HepG2 (cell line): ENCODE data around the gene FABP1. TPM values are rescaled to one million over a fixed set of nuclear protein-coding genes. Genes with fewer than 3 reads are reported as not detected.

ENCODE experiments used
- ELF4 ChIP-seq: sonication (generic); formaldehyde crosslinking; IDR thresholded peaks from 2 replicates; pipeline ENCODE4 v1.5.0; 2020; ENCODE audit warnings: missing genetic modification reagents, mild to moderate bottlenecking, moderate library complexity, borderline replicate concordance
- ETV6 ChIP-seq: sonication (generic); formaldehyde crosslinking; conservative IDR thresholded peaks from 2 replicates; pipeline ENCODE4 v1.4.0; 2020; ENCODE audit warnings: missing genetic modification reagents
- FOXK1 ChIP-seq: sonication (generic); formaldehyde crosslinking; IDR thresholded peaks from 2 replicates; pipeline ENCODE4 v1.4.0; 2020; ENCODE audit warnings: low read depth, missing genetic modification reagents, borderline replicate concordance
- HOXA9 ChIP-seq: sonication (generic); formaldehyde crosslinking; IDR thresholded peaks from 2 replicates; pipeline ENCODE4 v1.8.1; 2022; ENCODE audit warnings: missing genetic modification reagents, mild to moderate bottlenecking, moderate library complexity, borderline replicate concordance
- JUN ChIP-seq: sonication (generic); formaldehyde crosslinking; IDR thresholded peaks from 2 replicates; pipeline ENCODE4 v1.4.0; 2020; ENCODE audit warnings: mild to moderate bottlenecking, missing genetic modification reagents
- MATR3 ChIP-seq: sonication (generic); formaldehyde crosslinking; IDR thresholded peaks from 2 replicates; pipeline ENCODE4 v1.4.0; 2020; ENCODE audit warnings: missing genetic modification reagents
- NFRKB ChIP-seq: fragments of 450-650 bp; IDR thresholded peaks from 2 replicates; pipeline ENCODE4 v1.6.1; 2017
- NR2C2 ChIP-seq: sonication (generic); formaldehyde crosslinking; IDR thresholded peaks from 2 replicates; pipeline ENCODE4 v1.4.0; 2020; ENCODE audit warnings: missing genetic modification reagents, mild to moderate bottlenecking, moderate library complexity, borderline replicate concordance
- POGZ ChIP-seq: sonication (generic); formaldehyde crosslinking; IDR thresholded peaks from 2 replicates; pipeline ENCODE4 v1.4.0; 2020; ENCODE audit warnings: mild to moderate bottlenecking, missing genetic modification reagents
- POLR2A ChIP-seq, 2 experiments: IDR thresholded peaks; 2 replicates each; pipeline ENCODE4 v1.6.1; 2011; ENCODE audit warnings: low read depth in 2 of 2, low read length in 2 of 2, mild to moderate bottlenecking in 1 of 2, moderate library complexity in 1 of 2; ENCODE audit not compliant: insufficient read depth in 1 of 2
- RAD51 ChIP-seq: fragments of 450-650 bp; IDR thresholded peaks from 2 replicates; pipeline ENCODE4 v1.6.1; 2016; ENCODE audit warnings: borderline replicate concordance
- SIX4 ChIP-seq: sonication (generic); formaldehyde crosslinking; IDR thresholded peaks from 2 replicates; pipeline ENCODE4 v1.4.0; 2020; ENCODE audit warnings: missing genetic modification reagents
- SUZ12 ChIP-seq: fragments of 150-350 bp; IDR thresholded peaks from 2 replicates; pipeline ENCODE4 v1.6.1; 2014; ENCODE audit warnings: low read depth, low read length
- THYN1 ChIP-seq: sonication (generic); formaldehyde crosslinking; IDR thresholded peaks from 2 replicates; pipeline ENCODE4 v1.8.1; 2023; ENCODE audit warnings: low read depth, mild to moderate bottlenecking, moderate library complexity, missing genetic modification reagents, borderline replicate concordance
- ZBTB42 ChIP-seq: sonication (generic); formaldehyde crosslinking; IDR thresholded peaks from 2 replicates; pipeline ENCODE4 v1.5.0; 2020; ENCODE audit warnings: mild to moderate bottlenecking, missing genetic modification reagents
- ZKSCAN5 ChIP-seq: sonication (generic); formaldehyde crosslinking; IDR thresholded peaks from 2 replicates; pipeline ENCODE4 v1.5.1; 2020; ENCODE audit warnings: mild to moderate bottlenecking, missing genetic modification reagents
- ZNF333 ChIP-seq: sonication (generic); formaldehyde crosslinking; IDR thresholded peaks from 2 replicates; pipeline ENCODE4 v1.4.0; 2020; ENCODE audit warnings: mild to moderate bottlenecking, missing genetic modification reagents, borderline replicate concordance
- ZNF652 ChIP-seq: IDR thresholded peaks from 2 replicates; pipeline ENCODE4 v1.6.1; 2016; ENCODE audit warnings: low read depth, borderline replicate concordance
- ZSCAN21 ChIP-seq: sonication (generic); formaldehyde crosslinking; IDR thresholded peaks from 2 replicates; pipeline ENCODE4 v1.8.0; 2022; ENCODE audit warnings: mild to moderate bottlenecking, missing genetic modification reagents, moderate library complexity, borderline replicate concordance
- ZSCAN25 ChIP-seq: sonication (generic); formaldehyde crosslinking; IDR thresholded peaks from 2 replicates; pipeline ENCODE4 v1.8.0; 2022; ENCODE audit warnings: mild to moderate bottlenecking, missing genetic modification reagents
- polyA plus RNA-seq, 8 experiments: library from polyadenylated mRNA; depleted of rRNA in 3 of 8; stranded (reverse) in 7 of 8; unstranded in 1 of 8; fragments of >200 nt; fragmentation: Illumina TruSeq in 4 of 8; extraction: Trizol in 4 of 8; gene quantifications; 2 replicates each; pipeline versions ENCODE4 v1.2.1 to v1.2.3, GENCODE V29; 2011 to 2016; ENCODE audit warnings: low read depth in 4 of 8, missing spikeins in 1 of 8, mixed read lengths in 1 of 8; ENCODE audit not compliant: insufficient read depth in 1 of 8
- total RNA-seq, 5 experiments: library from RNA; depleted of rRNA; stranded (reverse); fragments of >200 nt; fragmentation: Illumina TruSeq; extraction: Trizol; gene quantifications; 2 replicates each; pipeline ENCODE4 v1.2.3, GENCODE V29; 2016; ENCODE audit warnings: low read depth in 1 of 5
- TF ChIP-seq, protein P1 (sequence below): IDR thresholded peaks from 2 replicates; pipeline ENCODE4 v1.6.1; 2016; ENCODE audit warnings: missing compliant biosample characterization, missing genetic modification reagents, borderline replicate concordance
- TF ChIP-seq, protein P2 (sequence below): sonication (generic); formaldehyde crosslinking; IDR thresholded peaks from 2 replicates; pipeline ENCODE4 v1.5.0; 2020; ENCODE audit warnings: missing genetic modification reagents
- TF ChIP-seq, protein P3 (sequence below): sonication (generic); formaldehyde crosslinking; IDR thresholded peaks from 2 replicates; pipeline ENCODE4 v1.5.0; 2020; ENCODE audit warnings: missing genetic modification reagents, mild to moderate bottlenecking, borderline replicate concordance
- TF ChIP-seq, protein P4 (sequence below): sonication (generic); formaldehyde crosslinking; IDR thresholded peaks from 2 replicates; pipeline ENCODE4 v1.5.0; 2020; ENCODE audit warnings: mild to moderate bottlenecking, missing genetic modification reagents
- TF ChIP-seq, protein P5 (sequence below): sonication (generic); formaldehyde crosslinking; conservative IDR thresholded peaks from 2 replicates; pipeline ENCODE4 v1.4.0; 2020; ENCODE audit warnings: missing genetic modification reagents

Gene FABP1
- total and polyA plus RNA-seq, 2 of the 13 experiments (the other 11 are each of a cell fraction or from before 2014, with no cell fraction given), result 644 to 1,608 TPM

DNA sequence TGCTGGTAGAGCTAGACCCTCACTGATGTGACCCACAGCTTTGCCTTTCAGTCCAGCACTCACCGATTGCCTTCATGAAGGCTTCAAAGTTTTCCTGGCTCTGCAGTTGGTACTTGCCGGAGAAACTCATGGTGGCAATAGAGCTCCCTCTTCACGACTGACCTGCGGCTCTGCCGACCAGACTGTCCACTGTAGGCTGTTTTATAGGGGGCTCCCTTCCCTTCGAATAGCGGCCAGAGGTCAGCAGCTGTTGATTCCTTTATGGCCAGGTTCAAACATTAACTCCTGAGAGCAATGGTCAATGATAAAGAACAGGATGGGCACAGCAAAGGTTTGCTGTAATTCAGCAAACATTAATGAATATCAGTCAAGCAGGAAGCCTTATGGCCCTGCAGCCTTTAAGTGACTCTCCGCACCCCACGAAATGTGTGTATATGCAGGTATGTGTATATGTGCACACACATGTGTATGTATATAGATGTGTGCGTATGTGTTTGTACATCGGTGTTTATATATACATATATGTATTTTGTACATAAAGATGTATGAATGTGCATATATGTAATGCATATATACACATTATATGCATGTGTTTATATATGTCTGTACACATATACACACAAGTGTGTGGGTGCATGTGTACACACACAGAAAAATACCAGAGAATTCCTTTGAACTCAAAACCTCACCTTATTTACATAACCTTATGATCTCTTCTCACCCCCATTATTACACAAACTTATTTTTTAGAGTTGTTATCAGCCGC, at the start of gene FABP1 (continued):
- TF ChIP-seq POGZ (CRISPR knock-in tag), result peak; percentile 82
- peak; percentile 74; the same call in 1 of the 2 replicates for TF ChIP-seq FOXK1 (CRISPR knock-in tag)
- peak; percentile 99 to 100 for TF ChIP-seq POLR2A (IDR thresholded peaks at IDR 0.05; ENCODE audit: insufficient read depth in 1 of 2, low read depth in 2 of 2, low read length in 2 of 2)
- peak; percentile 39 for TF ChIP-seq SIX4
- TF ChIP-seq NFRKB, result no peak
- no peak for TF ChIP-seq THYN1
- TF ChIP-seq, protein P1, sequence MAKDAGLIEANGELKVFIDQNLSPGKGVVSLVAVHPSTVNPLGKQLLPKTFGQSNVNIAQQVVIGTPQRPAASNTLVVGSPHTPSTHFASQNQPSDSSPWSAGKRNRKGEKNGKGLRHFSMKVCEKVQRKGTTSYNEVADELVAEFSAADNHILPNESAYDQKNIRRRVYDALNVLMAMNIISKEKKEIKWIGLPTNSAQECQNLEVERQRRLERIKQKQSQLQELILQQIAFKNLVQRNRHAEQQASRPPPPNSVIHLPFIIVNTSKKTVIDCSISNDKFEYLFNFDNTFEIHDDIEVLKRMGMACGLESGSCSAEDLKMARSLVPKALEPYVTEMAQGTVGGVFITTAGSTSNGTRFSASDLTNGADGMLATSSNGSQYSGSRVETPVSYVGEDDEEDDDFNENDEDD, result peak; percentile 34; the same call in 1 of the 2 replicates
- TF ChIP-seq SUZ12, result no peak
- no peak for TF ChIP-seq MATR3
- TF ChIP-seq, protein P2, sequence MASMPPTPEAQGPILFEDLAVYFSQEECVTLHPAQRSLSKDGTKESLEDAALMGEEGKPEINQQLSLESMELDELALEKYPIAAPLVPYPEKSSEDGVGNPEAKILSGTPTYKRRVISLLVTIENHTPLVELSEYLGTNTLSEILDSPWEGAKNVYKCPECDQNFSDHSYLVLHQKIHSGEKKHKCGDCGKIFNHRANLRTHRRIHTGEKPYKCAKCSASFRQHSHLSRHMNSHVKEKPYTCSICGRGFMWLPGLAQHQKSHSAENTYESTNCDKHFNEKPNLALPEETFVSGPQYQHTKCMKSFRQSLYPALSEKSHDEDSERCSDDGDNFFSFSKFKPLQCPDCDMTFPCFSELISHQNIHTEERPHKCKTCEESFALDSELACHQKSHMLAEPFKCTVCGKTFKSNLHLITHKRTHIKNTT (CRISPR knock-in tag), result no peak
- TF ChIP-seq ZNF333 (CRISPR knock-in tag), result 0 out of 2 replicates have a peak, but pooled peaks have one; percentile 37
- no peak for TF ChIP-seq ELF4 (CRISPR knock-in tag)
- TF ChIP-seq ZNF652 (CRISPR knock-in tag), result peak; percentile 85
- peak; percentile 83 for TF ChIP-seq HOXA9 (CRISPR knock-in tag)
- TF ChIP-seq RAD51, result no peak
- TF ChIP-seq, protein P3, sequence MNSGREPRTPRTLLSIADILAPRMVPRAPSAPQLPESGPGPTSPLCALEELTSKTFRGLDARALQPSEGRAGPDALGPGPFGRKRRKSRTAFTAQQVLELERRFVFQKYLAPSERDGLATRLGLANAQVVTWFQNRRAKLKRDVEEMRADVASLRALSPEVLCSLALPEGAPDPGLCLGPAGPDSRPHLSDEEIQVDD (CRISPR knock-in tag), result no peak
- peak; percentile 64; the same call in 1 of the 2 replicates for TF ChIP-seq JUN (CRISPR knock-in tag)
- TF ChIP-seq, protein P4, sequence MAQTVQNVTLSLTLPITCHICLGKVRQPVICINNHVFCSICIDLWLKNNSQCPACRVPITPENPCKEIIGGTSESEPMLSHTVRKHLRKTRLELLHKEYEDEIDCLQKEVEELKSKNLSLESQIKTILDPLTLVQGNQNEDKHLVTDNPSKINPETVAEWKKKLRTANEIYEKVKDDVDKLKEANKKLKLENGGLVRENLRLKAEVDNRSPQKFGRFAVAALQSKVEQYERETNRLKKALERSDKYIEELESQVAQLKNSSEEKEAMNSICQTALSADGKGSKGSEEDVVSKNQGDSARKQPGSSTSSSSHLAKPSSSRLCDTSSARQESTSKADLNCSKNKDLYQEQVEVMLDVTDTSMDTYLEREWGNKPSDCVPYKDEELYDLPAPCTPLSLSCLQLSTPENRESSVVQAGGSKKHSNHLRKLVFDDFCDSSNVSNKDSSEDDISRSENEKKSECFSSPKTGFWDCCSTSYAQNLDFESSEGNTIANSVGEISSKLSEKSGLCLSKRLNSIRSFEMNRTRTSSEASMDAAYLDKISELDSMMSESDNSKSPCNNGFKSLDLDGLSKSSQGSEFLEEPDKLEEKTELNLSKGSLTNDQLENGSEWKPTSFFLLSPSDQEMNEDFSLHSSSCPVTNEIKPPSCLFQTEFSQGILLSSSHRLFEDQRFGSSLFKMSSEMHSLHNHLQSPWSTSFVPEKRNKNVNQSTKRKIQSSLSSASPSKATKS (CRISPR knock-in tag), result peak; percentile 64
- TF ChIP-seq, protein P5, sequence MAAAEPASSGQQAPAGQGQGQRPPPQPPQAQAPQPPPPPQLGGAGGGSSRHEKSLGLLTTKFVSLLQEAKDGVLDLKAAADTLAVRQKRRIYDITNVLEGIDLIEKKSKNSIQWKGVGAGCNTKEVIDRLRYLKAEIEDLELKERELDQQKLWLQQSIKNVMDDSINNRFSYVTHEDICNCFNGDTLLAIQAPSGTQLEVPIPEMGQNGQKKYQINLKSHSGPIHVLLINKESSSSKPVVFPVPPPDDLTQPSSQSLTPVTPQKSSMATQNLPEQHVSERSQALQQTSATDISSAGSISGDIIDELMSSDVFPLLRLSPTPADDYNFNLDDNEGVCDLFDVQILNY (CRISPR knock-in tag), result no peak
- TF ChIP-seq ZBTB42 (CRISPR knock-in tag), result peak; percentile 87
- no peak; the same call in 1 of the 2 replicates for TF ChIP-seq ZSCAN25 (CRISPR knock-in tag)
- TF ChIP-seq ZSCAN21 (CRISPR knock-in tag), result peak; percentile 86
- peak; percentile 94 for TF ChIP-seq NR2C2
- peak; percentile 81; the same call in 1 of the 2 replicates for TF ChIP-seq ZKSCAN5 (CRISPR knock-in tag)
- TF ChIP-seq ETV6 (CRISPR knock-in tag), result peak; percentile 79; the same call in 1 of the 2 replicates
